HepG2 (cell line): Measurements from ENCODE around the gene RABGGTA. TPM values are rescaled to one million over a fixed set of nuclear protein-coding genes. Genes with fewer than 3 reads are reported as not detected.

Experiments
- ATAC-seq: fragments of 200-7000 bp; cut with Tn5 transposase; 3 replicates; pipeline ENCODE4 v1.9.1; 2020; ENCODE audit warnings: mild to moderate bottlenecking, moderate library complexity
- BruUV-seq: library from RNA; stranded (reverse); fragments of 400-500 nt; replicated peaks from 2 replicates; lab custom pipeline; 2021; lab: Mats Ljungman, UMichigan
- CTCF ChIA-PET: fragments of 300-600 bp; formaldehyde crosslinking; extraction: SDS; loops from one replicate; lab custom pipeline; 2021; ENCODE audit warnings: low total read pairs, inconsistent platforms, low intra/inter-chr PET ratio; lab: Yijun Ruan, JAX
- POLR2A ChIA-PET: fragments of 350-600 bp; sonication (Branson Sonifier 250); formaldehyde crosslinking; loops from one replicate; lab custom pipeline; 2020; ENCODE audit warnings: antibody characterized with exemption, inconsistent platforms; lab: Yijun Ruan, JAX
- DNase-seq: peaks from one replicate; pipeline ENCODE4 v3.0.0-alpha.2; 2015; ENCODE audit warnings: low spot score
- FAIRE-seq: peaks from 3 replicates; lab custom pipeline; 2011; peaks lifted over from hg19 to GRCh38; lab: Jason Lieb, UNC
- H2AFZ ChIP-seq: one replicate; pipeline ENCODE4 v1.6.1; 2011; ENCODE audit warnings: low read length, inconsistent platforms
- H3K27ac ChIP-seq: fragments of 300-600 bp; 3 replicates; pipeline ENCODE4 v1.8.0; 2011; ENCODE audit warnings: mixed run types, mild to moderate bottlenecking, mixed read lengths, low read length, inconsistent platforms; ENCODE audit not compliant: insufficient read depth; ENCODE audit errors: extremely low read length
- H3K27me3 ChIP-seq, 2 experiments: fragments of 200-600 bp in 1 of 2; 2 replicates in 1 of 2; 3 replicates in 1 of 2; pipeline versions ENCODE4 v1.6.0 to v1.8.0; 2011; ENCODE audit warnings: low read length in 2 of 2, mild to moderate bottlenecking in 2 of 2, moderate library complexity in 2 of 2, inconsistent platforms in 1 of 2; ENCODE audit not compliant: insufficient read depth in 2 of 2, control insufficient read depth in 1 of 2
- H3K36me3 ChIP-seq, 2 experiments: fragments of 200-600 bp in 1 of 2; replicated peaks in 1 of 2; 2 replicates in 1 of 2; 3 replicates in 1 of 2; pipeline versions ENCODE4 v1.5.1 to v1.8.0; 2011; ENCODE audit warnings: low read length in 2 of 2, inconsistent platforms in 1 of 2; ENCODE audit not compliant: insufficient read depth in 2 of 2, control insufficient read depth in 1 of 2
- H3K4me1 ChIP-seq: 2 replicates; pipeline ENCODE4 v1.5.1; 2012; ENCODE audit warnings: low read length, inconsistent platforms; ENCODE audit not compliant: insufficient read depth
- H3K4me2 ChIP-seq: 2 replicates; pipeline ENCODE4 v1.6.0; 2011; ENCODE audit warnings: low read depth, low read length, inconsistent platforms
- H3K4me3 ChIP-seq, 3 experiments: fragments of 200-600 bp in 1 of 3; sonication (generic), shearing (Covaris generic) in 1 of 3; replicated peaks in 1 of 3; 2 replicates each; pipeline ENCODE4 v1.5.1; 2011 to 2016; ENCODE audit warnings: low read length in 3 of 3, inconsistent platforms in 2 of 3, low read depth in 2 of 3, mild to moderate bottlenecking in 2 of 3, control low read depth in 1 of 3, mixed read lengths in 1 of 3; ENCODE audit not compliant: insufficient read depth in 1 of 3
- H3K79me2 ChIP-seq: one replicate; pipeline ENCODE4 v1.6.1; 2011; ENCODE audit warnings: low read length, inconsistent platforms; ENCODE audit not compliant: insufficient read depth
- H3K9ac ChIP-seq: 2 replicates; pipeline ENCODE4 v1.6.0; 2011; ENCODE audit warnings: mild to moderate bottlenecking, low read depth, low read length, inconsistent platforms; ENCODE audit not compliant: insufficient read depth
- H3K9me3 ChIP-seq: 2 replicates; pipeline ENCODE4 v1.5.1; 2012; ENCODE audit warnings: mild to moderate bottlenecking, low read length
- H4K20me1 ChIP-seq: 2 replicates; pipeline ENCODE4 v1.6.0; 2011; ENCODE audit warnings: inconsistent platforms, mild to moderate bottlenecking, low read length, moderate library complexity; ENCODE audit not compliant: insufficient read depth
- CC2D1A ChIP-seq: sonication (generic); formaldehyde crosslinking; IDR thresholded peaks from 2 replicates; pipeline ENCODE4 v1.8.1; 2023; ENCODE audit warnings: mild to moderate bottlenecking, missing genetic modification reagents
- EED ChIP-seq: sonication (generic); formaldehyde crosslinking; IDR thresholded peaks from 2 replicates; pipeline ENCODE4 v1.5.0; 2020; ENCODE audit warnings: mild to moderate bottlenecking, missing genetic modification reagents
- HNRNPH1 ChIP-seq: fragments of 200-400 bp; formaldehyde crosslinking; optimal IDR thresholded peaks from 2 replicates; pipeline ENCODE3; 2017; ENCODE audit warnings: mild to moderate bottlenecking, low read depth, low read length
- IRX3 ChIP-seq: sonication (generic); formaldehyde crosslinking; IDR thresholded peaks from 2 replicates; pipeline ENCODE4 v1.8.1; 2023; ENCODE audit warnings: mild to moderate bottlenecking, low read depth, missing genetic modification reagents, borderline replicate concordance
- KLF12 ChIP-seq: sonication (generic); formaldehyde crosslinking; IDR thresholded peaks from 2 replicates; pipeline ENCODE4 v1.4.0; 2020; ENCODE audit warnings: missing genetic modification reagents, borderline replicate concordance
- MYPOP ChIP-seq: sonication (generic); formaldehyde crosslinking; IDR thresholded peaks from 2 replicates; pipeline ENCODE4 v1.8.1; 2023; ENCODE audit warnings: mild to moderate bottlenecking, moderate library complexity, missing genetic modification reagents
- NFATC3 ChIP-seq: sonication (generic); formaldehyde crosslinking; IDR thresholded peaks from 2 replicates; pipeline ENCODE4 v1.5.1; 2020; ENCODE audit warnings: mild to moderate bottlenecking, missing genetic modification reagents
- POGK ChIP-seq: sonication (generic); formaldehyde crosslinking; conservative IDR thresholded peaks from 2 replicates; pipeline ENCODE4 v1.8.0; 2022; ENCODE audit warnings: mild to moderate bottlenecking, moderate library complexity, missing genetic modification reagents
- STAG1 ChIP-seq: sonication (generic); formaldehyde crosslinking; IDR thresholded peaks from 2 replicates; pipeline ENCODE4 v1.4.0; 2020; ENCODE audit warnings: missing genetic modification reagents
- SUZ12 ChIP-seq: fragments of 150-350 bp; IDR thresholded peaks from 2 replicates; pipeline ENCODE4 v1.6.1; 2014; ENCODE audit warnings: low read depth, low read length
- TFDP2 ChIP-seq: sonication (generic); formaldehyde crosslinking; IDR thresholded peaks from 2 replicates; pipeline ENCODE4 v1.4.0; 2020; ENCODE audit warnings: missing genetic modification reagents
- WIZ ChIP-seq: sonication (generic); formaldehyde crosslinking; IDR thresholded peaks from 2 replicates; pipeline ENCODE4 v1.5.1; 2020; ENCODE audit warnings: mild to moderate bottlenecking, missing genetic modification reagents
- ZFP90 ChIP-seq: sonication (generic); formaldehyde crosslinking; IDR thresholded peaks from 2 replicates; pipeline ENCODE4 v1.8.0; 2022; ENCODE audit warnings: missing genetic modification reagents, mild to moderate bottlenecking, inconsistent platforms, borderline replicate concordance
- ZNF280B ChIP-seq: sonication (generic); formaldehyde crosslinking; IDR thresholded peaks from 2 replicates; pipeline ENCODE4 v1.5.0; 2020; ENCODE audit warnings: missing genetic modification reagents, mild to moderate bottlenecking, borderline replicate concordance
- ZNF572 ChIP-seq: sonication (generic); formaldehyde crosslinking; IDR thresholded peaks from 2 replicates; pipeline ENCODE4 v1.5.1; 2020; ENCODE audit warnings: mild to moderate bottlenecking, missing genetic modification reagents
- ZNF598 ChIP-seq: sonication (generic); formaldehyde crosslinking; IDR thresholded peaks from 2 replicates; pipeline ENCODE4 v1.5.1; 2020; ENCODE audit warnings: mild to moderate bottlenecking, missing genetic modification reagents, borderline replicate concordance
- ZNF883 ChIP-seq: sonication (generic); formaldehyde crosslinking; IDR thresholded peaks from 2 replicates; pipeline ENCODE4 v1.5.1; 2020; ENCODE audit warnings: mild to moderate bottlenecking, missing genetic modification reagents; ENCODE audit errors: not compliant biosample characterization
- WGBS: methylation state at CpG from one replicate; pipeline ENCODE4 v1.1.6; 2017; ENCODE audit warnings: low lambda C conversion rate; 5-methylcytosine and 5-hydroxymethylcytosine counted together
- in situ Hi-C: cut with HindIII; loops from 2 replicates; pipeline ENCODE4 v1.10.0; 2017; ENCODE audit warnings: low pct_unique_long_range_greater_than_20kb; ENCODE audit not compliant: extremely low pct_ligation_motif_present
- intact Hi-C: fragments of 100-400 bp; cut with micrococcal nuclease; formaldehyde crosslinking; loops from one replicate; pipeline ENCODE4 v1.10.0; 2022; ENCODE audit not compliant: unreplicated experiment
- polyA plus RNA-seq, 8 experiments: library from polyadenylated mRNA; depleted of rRNA in 3 of 8; stranded (reverse) in 7 of 8; unstranded in 1 of 8; fragments of >200 nt; fragmentation: Illumina TruSeq in 4 of 8; extraction: Trizol in 4 of 8; gene quantifications; 2 replicates each; pipeline versions ENCODE4 v1.2.1 to v1.2.3, GENCODE V29; 2011 to 2016; ENCODE audit warnings: low read depth in 4 of 8, missing spikeins in 1 of 8, mixed read lengths in 1 of 8; ENCODE audit not compliant: insufficient read depth in 1 of 8
- total RNA-seq, 5 experiments: library from RNA; depleted of rRNA; stranded (reverse); fragments of >200 nt; fragmentation: Illumina TruSeq; extraction: Trizol; gene quantifications; 2 replicates each; pipeline ENCODE4 v1.2.3, GENCODE V29; 2016; ENCODE audit warnings: low read depth in 1 of 5

RABGGTA gene
- total and polyA plus RNA-seq, 2 of the 13 experiments (the other 11 are each of a cell fraction or from before 2014, with no cell fraction given), result 57.9 to 90.8 TPM

GRCh38 chr14:24307156-24307574 is 35.8 kb upstream of the RABGGTA start:
- CTCF ChIA-PET, result interaction anchor here (0.6 to 3.4 kb wide), 6 partner anchors 9 to 742 kb away, joined by 3 to 45 read pairs (median 6); partner anchors contain the start of genes DHRS1, MDP1, NOP9 and TINF2
- peak overlapping the region; percentile 44 to 73 (median 56) for H3K4me3 ChIP-seq
- 42% methylated on average over 11 of the region's 11 CpGs for WGBS
- intact Hi-C loops, result loop anchor here (1.0 kb wide), 1 partner anchor 8 kb away; the partner anchor contains the start of genes DHRS1 and NOP9
- peaks cover 48% of the 10 kb centered on the region for H3K4me1 ChIP-seq
- ATAC-seq (peak; percentile 3), FAIRE-seq (no peak), DNase-seq (no peak)
- peak overlapping the region; percentile 90 for H3K27ac ChIP-seq
- peak overlapping the region; percentile 92 for H3K4me2 ChIP-seq
- no peaks in the 10 kb centered on the region for H3K9me3 ChIP-seq
- BruUV-seq, result TSS peak; percentile 74
- no peaks in the 10 kb centered on the region for H4K20me1 ChIP-seq
- H3K9ac ChIP-seq, result peak overlapping the region; percentile 86
- peaks cover 9% of the 10 kb centered on the region for H3K79me2 ChIP-seq
- peaks cover 42 to 49% of the 10 kb centered on the region in 2 experiments for H3K36me3 ChIP-seq
- in situ Hi-C loops, result no loop called here
- no peak overlapping the region for H2AFZ ChIP-seq
- POLR2A ChIA-PET, result interaction anchor here (0.8 to 24.7 kb wide), 39 partner anchors 9 to 1005 kb away, joined by 3 to 850 read pairs (median 9); partner anchors contain the start of genes CBLN3, CHMP4A, DCAF11 and DHRS1
- no peaks in the 10 kb centered on the region; a peak in 1 of 5 replicates for H3K27me3 ChIP-seq
- TF ChIP-seq ZFP90 (CRISPR knock-in tag) (peak; percentile 21), HNRNPH1 (peak; percentile 6), KLF12 (CRISPR knock-in tag) (peak; percentile 17; the same call in 1 of the 2 replicates), MYPOP (CRISPR knock-in tag) (no peak), IRX3 (CRISPR knock-in tag) (0 out of 2 replicates have a peak, but pooled peaks have one; percentile 12), STAG1 (no peak), NFATC3 (CRISPR knock-in tag) (peak; percentile 22; the same call in 1 of the 2 replicates), ZNF883 (CRISPR knock-in tag) (peak; percentile 7), ZNF280B (CRISPR knock-in tag) (0 out of 2 replicates have a peak, but pooled peaks have one; percentile 13), EED (CRISPR knock-in tag) (peak; percentile 99; the same call in 1 of the 2 replicates), POGK (CRISPR knock-in tag) (peak; percentile 51; the same call in 1 of the 2 replicates), CC2D1A (CRISPR knock-in tag) (0 out of 2 replicates have a peak, but pooled peaks have one; percentile 57), TFDP2 (CRISPR knock-in tag) (0 out of 2 replicates have a peak, but pooled peaks have one; percentile 40), ZNF572 (CRISPR knock-in tag) (0 out of 2 replicates have a peak, but pooled peaks have one; percentile 78), SUZ12 (0 out of 2 replicates have a peak, but pooled peaks have one; percentile 20), WIZ (CRISPR knock-in tag) (no peak), ZNF598 (CRISPR knock-in tag) (0 out of 2 replicates have a peak, but pooled peaks have one; percentile 55)
